ENCODE results near the gene GIGYF1. TPM values are rescaled to one million over a fixed set of nuclear protein-coding genes. Genes with fewer than 3 reads are reported as not detected.

Gene GIGYF1
- total and polyA plus RNA-seq, 2 of the 8 experiments (the other 6 are each of a cell fraction or from before 2014, with no cell fraction given) = 24.1 to 99.3 TPM

GRCh38 chr7:100726996-100727761, 33.1 kb upstream of the GIGYF1 start:
- H3K14ac ChIP-seq (ENCODE audit: insufficient read length) = no peak overlapping the region
- no peak overlapping the region for H3K27ac ChIP-seq (ENCODE audit: low read depth, low read length)
- H3K4me1 ChIP-seq (replicated peaks in 1 of 4; ENCODE audit: control insufficient read depth in 3 of 4, insufficient read depth in 4 of 4, low read length in 3 of 4) = no peaks in the 10 kb centered on the region
- H2BK5ac ChIP-seq (ENCODE audit: low read depth, low read length) = no peak overlapping the region
- WGBS, 2 experiments (ENCODE audit: extremely low coverage in 1 of 2, insufficient coverage in 1 of 2, insufficient read length in 1 of 2, insufficient replicate concordance in 2 of 2, low coverage in 1 of 2, low lambda C conversion rate in 2 of 2, missing lambda C conversion rate in 1 of 2) = 84% methylated on average over 12 of the region's 12 CpGs; no CpG with 5 or more reads in 1 of the 2 experiments
- H3K36me3 ChIP-seq (ENCODE audit: control insufficient read depth in 2 of 4, insufficient read depth in 4 of 4, low read length in 3 of 4) = no peaks in the 10 kb centered on the region
- FAIRE-seq (no peak), DNase-seq (ENCODE audit: low read depth in 1 of 2, low spot score in 2 of 2) (no peak)
- no peak overlapping the region for H2BK20ac ChIP-seq (ENCODE audit: low read length)
- no peak overlapping the region for H4K8ac ChIP-seq (ENCODE audit: extremely low read depth, insufficient read depth, low read length)
- H4K5ac ChIP-seq (ENCODE audit: insufficient read length, low read depth, low read length) = no peak overlapping the region
- no peaks in the 10 kb centered on the region; a peak in 3 of 7 replicates for H3K27me3 ChIP-seq (replicated peaks in 1 of 4; ENCODE audit: control insufficient read depth in 3 of 4, extremely low read depth in 1 of 4, insufficient read depth in 3 of 4, low read length in 3 of 4)
- H3K56ac ChIP-seq (replicated peaks; ENCODE audit: insufficient read length, low read depth, low read length) = no peak overlapping the region
- H4K91ac ChIP-seq (replicated peaks; ENCODE audit: insufficient read length, low read length) = no peak overlapping the region
- H3K4ac ChIP-seq (replicated peaks; ENCODE audit: insufficient read length, low read depth, low read length) = no peak overlapping the region
- H3K9me3 ChIP-seq (ENCODE audit: insufficient read depth in 2 of 2, low read depth in 1 of 2, low read length in 1 of 2) = no peaks in the 10 kb centered on the region
- H2AFZ ChIP-seq (ENCODE audit: low read length) = no peak overlapping the region
- no peak overlapping the region for H2BK120ac ChIP-seq (replicated peaks; ENCODE audit: low read depth, low read length)
- H3K4me3 ChIP-seq (ENCODE audit: extremely low read depth in 1 of 4, insufficient read depth in 2 of 4, low read depth in 3 of 4, low read length in 4 of 4) = no peak overlapping the region
- no peak overlapping the region for H3K23ac ChIP-seq (ENCODE audit: insufficient read length)
- H2AK5ac ChIP-seq (ENCODE audit: low read depth, low read length) = no peak overlapping the region
- H2BK12ac ChIP-seq (ENCODE audit: low read depth, low read length) = no peak overlapping the region
- CTCF ChIA-PET (ENCODE audit: partially characterized antibody) = interaction anchor here (0.7 to 16.4 kb wide), 10 partner anchors 14 to 124 kb away, joined by 3 to 197 read pairs (median 17); partner anchors contain the start of genes MOSPD3, POP7 and SLC12A9
- no peak overlapping the region for H3K9ac ChIP-seq (replicated peaks in 1 of 4; ENCODE audit: extremely low read depth in 1 of 4, low read depth in 3 of 4, low read length in 3 of 4)
- no peaks in the 10 kb centered on the region for H3K23me2 ChIP-seq (ENCODE audit: low read depth, low read length)
- H3K79me2 ChIP-seq (ENCODE audit: control insufficient read depth in 1 of 2, insufficient read depth in 2 of 2, low read length in 2 of 2) = no peaks in the 10 kb centered on the region
- no peaks in the 10 kb centered on the region for H4K20me1 ChIP-seq (replicated peaks in 1 of 2; ENCODE audit: control insufficient read depth in 1 of 2, insufficient read depth in 2 of 2, low read length in 2 of 2)
- H3K4me2 ChIP-seq (ENCODE audit: insufficient read depth in 1 of 2, low read depth in 2 of 2, low read length in 2 of 2) = no peak overlapping the region
- POLR2A ChIA-PET (ENCODE audit: partially characterized antibody) = interaction anchor here (0.9 kb wide), 2 partner anchors 22 to 54 kb away, joined by 3 to 5 read pairs; no protein-coding TSS in a partner anchor
- H2BK15ac ChIP-seq (ENCODE audit: low read length) = no peak overlapping the region
- no peak overlapping the region for H3K18ac ChIP-seq (ENCODE audit: extremely low read depth, low read length)
- H3K79me1 ChIP-seq (ENCODE audit: low read depth, low read length) = no peaks in the 10 kb centered on the region
- TF ChIP-seq RBBP5 (IDR thresholded peaks at IDR 0.05; ENCODE audit: borderline replicate concordance, low read depth, low read length) = no peak
- no peak for TF ChIP-seq BCL11A (IDR thresholded peaks at IDR 0.05; ENCODE audit: low read depth in 2 of 2, low read length in 2 of 2)

Data from H1 (cell line).